Stimulated activated CD4-positive, alpha-beta T cell treated with anti-CD3 and anti-CD28 coated beads, Interleukin-1b, Interleukin-23, amount 100 ng/mL, for 48 hours (primary cell): ENCODE results near the gene PCDHGA1.
"Not testable (repeated sequence)": the region's sequence is repeated elsewhere in the genome, so short reads cannot be mapped to it uniquely, and the experiment has no call there.

Source experiments
- DNase-seq: peaks from one replicate; pipeline ENCODE4 v3.0.0-alpha.2; 2020

PCDHGA1 gene

DNA sequence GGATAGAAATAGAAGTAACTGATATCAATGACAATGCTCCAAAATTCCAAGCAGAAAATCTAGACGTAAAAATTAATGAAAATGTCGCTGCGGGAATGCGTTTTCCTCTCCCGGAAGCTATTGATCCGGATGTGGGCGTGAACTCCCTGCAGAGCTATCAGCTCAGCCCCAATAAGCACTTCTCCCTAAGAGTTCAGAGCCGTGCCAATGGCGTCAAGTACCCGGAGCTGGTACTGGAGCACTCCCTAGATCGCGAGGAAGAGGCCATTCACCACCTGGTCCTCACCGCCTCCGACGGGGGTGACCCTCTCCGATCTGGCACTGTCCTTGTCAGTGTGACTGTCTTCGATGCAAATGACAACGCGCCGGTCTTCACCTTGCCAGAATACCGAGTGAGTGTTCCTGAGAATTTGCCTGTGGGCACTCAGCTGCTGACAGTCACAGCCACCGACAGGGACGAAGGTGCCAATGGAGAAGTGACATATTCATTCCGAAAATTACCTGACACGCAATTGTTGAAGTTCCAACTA lies 83.3 kb downstream of the PCDHGA1 start:
- no peak for DNase-seq

DNA sequence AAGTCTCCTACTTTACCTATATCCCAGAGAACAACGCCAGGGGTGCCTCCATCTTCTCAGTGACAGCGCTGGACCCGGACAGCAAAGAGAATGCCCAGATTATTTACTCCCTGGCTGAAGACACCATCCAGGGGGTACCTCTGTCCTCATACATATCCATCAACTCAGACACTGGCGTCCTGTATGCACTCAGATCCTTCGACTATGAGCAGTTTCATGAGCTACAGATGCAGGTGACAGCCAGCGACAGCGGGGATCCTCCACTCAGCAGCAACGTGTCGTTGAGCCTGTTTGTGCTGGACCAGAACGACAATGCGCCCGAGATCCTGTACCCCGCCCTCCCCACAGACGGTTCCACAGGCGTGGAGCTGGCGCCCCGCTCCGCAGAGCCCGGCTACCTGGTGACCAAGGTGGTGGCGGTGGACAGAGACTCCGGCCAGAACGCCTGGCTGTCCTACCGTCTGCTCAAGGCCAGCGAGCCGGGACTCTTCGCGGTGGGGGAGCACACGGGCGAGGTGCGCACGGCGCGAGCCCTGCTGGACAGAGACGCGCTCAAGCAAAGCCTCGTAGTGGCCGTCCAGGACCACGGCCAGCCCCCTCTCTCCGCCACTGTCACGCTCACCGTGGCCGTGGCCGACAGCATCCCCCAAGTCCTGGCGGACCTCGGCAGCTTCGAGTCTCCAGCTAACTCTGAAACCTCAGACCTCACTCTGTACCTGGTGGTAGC lies 84.4 kb downstream of the PCDHGA1 start:
- DNase-seq = not testable (repeated sequence)

DNA sequence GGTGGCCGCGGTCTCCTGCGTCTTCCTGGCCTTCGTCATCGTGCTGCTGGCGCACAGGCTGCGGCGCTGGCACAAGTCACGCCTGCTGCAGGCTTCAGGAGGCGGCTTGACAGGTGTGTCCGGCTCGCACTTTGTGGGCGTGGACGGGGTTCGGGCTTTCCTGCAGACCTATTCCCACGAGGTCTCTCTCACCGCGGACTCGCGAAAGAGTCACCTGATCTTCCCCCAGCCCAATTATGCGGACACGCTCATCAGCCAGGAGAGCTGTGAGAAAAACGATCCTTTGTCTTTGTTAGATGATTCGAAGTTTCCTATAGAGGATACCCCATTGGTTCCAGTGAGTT lies 84.9 kb downstream of the PCDHGA1 start:
- DNase-seq = not testable (repeated sequence)

DNA sequence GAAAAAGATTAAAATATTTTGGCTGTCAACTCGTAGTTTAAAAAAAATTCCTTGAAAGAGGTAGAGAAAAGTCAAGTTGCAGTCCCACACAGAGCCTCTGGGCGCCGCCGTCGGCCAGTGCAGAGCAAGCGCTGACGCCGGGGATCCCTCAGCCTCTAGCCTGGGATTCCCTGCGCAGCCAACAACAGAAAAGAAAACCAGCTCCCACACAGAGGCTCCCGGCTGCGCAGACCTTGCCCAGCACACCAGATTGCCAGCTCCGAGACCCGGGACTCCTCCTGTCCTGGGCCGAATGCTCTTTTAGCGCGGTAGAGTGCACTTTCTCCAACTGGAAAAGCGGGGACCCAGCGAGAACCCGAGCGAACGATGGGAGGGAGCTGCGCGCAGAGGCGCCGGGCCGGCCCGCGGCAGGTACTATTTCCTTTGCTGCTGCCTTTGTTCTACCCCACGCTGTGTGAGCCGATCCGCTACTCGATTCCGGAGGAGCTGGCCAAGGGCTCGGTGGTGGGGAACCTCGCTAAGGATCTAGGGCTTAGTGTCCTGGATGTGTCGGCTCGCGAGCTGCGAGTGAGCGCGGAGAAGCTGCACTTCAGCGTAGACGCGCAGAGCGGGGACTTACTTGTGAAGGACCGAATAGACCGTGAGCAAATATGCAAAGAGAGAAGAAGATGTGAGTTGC lies 87.3 kb downstream of the PCDHGA1 start, which contains the start of gene PCDHGB7:
Gene PCDHGB7 (plus strand): TSS at position 184 of the 679 bp plus-strand sequence. CDS start 183 bp downstream, at position 367.
- peak; percentile 66 for DNase-seq

DNA sequence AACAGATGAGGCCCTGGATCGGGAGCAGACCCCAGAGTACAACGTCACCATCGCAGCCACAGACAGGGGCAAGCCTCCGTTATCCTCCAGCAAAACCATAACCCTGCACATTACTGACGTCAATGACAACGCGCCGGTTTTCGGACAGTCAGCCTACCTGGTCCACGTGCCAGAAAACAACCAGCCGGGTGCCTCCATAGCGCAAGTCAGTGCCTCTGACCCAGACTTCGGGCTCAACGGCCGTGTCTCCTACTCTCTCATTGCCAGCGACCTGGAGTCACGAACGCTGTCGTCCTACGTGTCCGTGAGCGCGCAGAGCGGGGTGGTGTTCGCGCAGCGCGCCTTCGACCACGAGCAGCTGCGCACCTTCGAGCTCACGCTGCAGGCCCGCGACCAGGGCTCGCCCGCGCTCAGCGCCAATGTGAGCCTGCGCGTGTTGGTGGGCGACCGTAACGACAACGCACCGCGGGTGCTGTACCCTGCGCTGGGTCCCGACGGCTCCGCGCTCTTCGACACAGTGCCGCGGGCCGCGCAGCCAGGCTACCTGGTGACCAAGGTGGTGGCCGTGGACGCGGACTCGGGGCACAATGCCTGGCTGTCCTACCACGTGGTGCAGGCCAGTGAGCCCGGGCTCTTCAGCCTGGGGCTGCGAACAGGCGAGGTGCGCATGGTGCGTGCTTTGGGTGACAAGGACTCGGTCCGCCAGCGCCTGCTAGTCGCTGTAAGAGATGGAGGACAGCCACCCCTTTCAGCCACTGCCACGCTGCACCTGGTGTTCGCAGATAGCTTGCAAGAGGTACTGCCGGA lies 89.0 kb downstream of the PCDHGA1 start:
- DNase-seq = no peak

DNA sequence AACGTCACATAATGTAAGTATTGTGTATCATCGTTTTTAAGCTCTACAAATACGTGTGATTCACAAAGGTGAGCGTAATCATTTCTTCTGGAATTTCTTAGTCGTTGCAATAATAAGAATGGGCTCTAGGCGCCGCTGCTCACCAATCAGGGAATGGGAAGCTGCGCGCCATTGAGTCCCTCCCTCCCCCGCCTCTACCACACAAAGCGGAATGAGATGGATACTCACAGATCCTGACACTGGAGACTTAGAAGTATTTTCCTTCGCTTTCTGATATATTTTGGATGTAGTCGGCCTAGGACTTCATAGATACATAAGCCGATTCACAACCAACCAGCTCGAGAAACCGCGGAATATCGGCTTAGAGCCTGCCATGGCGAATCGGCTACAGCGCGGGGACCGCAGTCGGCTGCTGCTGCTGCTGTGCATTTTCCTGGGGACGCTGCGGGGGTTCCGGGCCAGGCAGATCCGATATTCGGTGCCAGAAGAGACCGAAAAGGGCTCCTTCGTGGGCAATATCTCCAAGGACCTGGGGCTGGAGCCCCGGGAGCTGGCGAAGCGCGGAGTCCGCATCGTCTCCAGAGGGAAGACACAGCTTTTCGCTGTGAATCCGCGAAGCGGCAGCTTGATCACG lies 90.7 kb downstream of the PCDHGA1 start, which contains the start of gene PCDHGA11:
Gene PCDHGA11 (plus strand): TSS at position 197 of the 634 bp plus-strand sequence. CDS start 177 bp downstream, at position 374.
- peak; percentile 53 for DNase-seq

DNA sequence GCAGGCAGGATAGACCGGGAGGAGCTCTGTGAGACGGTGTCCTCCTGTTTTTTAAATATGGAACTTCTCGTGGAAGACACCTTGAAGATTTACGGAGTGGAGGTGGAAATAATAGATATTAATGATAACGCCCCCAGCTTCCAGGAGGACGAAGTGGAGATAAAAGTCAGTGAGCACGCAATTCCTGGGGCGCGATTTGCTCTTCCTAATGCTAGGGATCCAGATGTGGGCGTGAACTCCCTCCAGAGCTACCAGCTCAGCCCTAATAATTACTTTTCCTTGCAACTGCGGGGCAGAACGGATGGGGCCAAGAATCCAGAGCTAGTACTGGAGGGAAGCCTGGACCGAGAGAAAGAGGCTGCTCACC lies 91.2 kb downstream of the PCDHGA1 start:
- no peak for DNase-seq

DNA sequence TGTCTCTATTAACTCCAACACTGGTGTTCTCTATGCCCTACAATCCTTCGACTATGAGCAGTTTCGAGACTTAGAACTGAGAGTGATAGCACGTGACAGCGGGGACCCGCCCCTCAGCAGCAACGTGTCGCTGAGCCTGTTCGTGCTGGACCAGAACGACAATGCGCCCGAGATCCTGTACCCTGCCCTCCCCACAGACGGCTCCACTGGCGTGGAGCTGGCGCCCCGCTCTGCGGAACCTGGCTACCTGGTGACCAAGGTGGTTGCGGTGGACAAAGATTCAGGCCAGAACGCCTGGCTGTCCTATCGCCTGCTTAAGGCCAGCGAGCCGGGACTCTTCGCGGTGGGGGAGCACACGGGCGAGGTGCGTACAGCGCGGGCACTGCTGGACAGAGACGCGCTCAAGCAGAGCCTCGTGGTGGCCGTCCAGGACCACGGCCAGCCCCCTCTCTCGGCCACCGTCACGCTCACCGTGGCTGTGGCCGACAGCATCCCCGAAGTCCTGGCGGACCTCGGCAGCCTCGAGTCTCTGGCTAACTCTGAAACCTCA lies 92.5 kb downstream of the PCDHGA1 start:
- no peak for DNase-seq

DNA sequence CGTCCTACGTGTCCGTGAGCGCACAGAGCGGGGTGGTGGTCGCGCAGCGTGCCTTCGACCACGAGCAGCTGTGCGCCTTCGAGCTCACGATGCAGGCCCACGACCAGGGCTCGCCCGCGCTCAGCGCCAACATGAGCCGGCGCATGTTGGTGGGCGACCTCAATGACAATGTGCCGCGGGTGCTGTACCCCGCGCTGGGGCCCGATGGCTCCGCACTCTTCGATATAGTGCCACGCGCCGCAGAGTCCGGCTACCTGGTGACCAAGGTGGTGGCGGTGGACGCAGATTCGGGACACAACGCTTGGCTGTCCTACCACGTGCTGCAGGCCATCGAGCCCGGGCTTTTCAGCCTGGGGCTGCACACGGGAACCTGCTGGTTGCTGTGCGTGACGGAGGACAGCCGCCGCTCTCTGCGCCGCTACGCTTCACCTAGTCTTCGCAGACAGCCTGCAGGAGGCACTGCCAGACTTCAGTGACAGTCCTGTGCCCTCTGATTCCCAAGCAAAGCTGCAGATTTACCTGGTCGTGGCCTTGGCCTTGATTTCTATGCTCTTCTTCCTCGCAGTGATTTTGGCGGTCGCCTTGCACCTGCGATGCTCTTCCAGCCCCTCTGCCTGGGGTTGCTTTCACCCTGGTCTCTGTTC lies 97.6 kb downstream of the PCDHGA1 start:
- no peak for DNase-seq

DNA sequence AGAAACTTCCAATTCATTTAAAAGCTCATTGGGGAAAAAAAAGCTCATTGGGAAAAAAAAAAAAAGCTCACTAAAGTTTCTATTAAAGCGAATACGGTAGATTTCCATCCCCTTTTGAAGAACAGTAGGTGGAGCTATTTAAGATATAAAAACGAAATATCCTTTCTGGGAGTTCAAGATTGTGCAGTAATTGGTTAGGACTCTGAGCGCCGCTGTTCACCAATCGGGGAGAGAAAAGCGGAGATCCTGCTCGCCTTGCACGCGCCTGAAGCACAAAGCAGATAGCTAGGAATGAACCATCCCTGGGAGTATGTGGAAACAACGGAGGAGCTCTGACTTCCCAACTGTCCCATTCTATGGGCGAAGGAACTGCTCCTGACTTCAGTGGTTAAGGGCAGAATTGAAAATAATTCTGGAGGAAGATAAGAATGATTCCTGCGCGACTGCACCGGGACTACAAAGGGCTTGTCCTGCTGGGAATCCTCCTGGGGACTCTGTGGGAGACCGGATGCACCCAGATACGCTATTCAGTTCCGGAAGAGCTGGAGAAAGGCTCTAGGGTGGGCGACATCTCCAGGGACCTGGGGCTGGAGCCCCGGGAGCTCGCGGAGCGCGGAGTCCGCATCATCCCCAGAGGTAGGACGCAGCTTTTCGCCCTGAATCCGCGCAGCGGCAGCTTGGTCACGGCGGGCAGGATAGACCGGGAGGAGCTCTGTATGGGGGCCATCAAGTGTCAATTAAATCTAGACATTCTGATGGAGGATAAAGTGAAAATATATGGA lies 100.2 kb downstream of the PCDHGA1 start, which contains the start of gene PCDHGA12:
Gene PCDHGA12 (plus strand): TSS at position 176 of the 782 bp plus-strand sequence. CDS start 253 bp downstream, at position 429.
- DNase-seq = peak; percentile 43

DNA sequence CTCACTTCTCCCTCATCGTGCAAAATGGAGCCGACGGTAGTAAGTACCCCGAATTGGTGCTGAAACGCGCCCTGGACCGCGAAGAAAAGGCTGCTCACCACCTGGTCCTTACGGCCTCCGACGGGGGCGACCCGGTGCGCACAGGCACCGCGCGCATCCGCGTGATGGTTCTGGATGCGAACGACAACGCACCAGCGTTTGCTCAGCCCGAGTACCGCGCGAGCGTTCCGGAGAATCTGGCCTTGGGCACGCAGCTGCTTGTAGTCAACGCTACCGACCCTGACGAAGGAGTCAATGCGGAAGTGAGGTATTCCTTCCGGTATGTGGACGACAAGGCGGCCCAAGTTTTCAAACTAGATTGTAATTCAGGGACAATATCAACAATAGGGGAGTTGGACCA lies 101.0 kb downstream of the PCDHGA1 start:
- DNase-seq = no peak

DNA sequence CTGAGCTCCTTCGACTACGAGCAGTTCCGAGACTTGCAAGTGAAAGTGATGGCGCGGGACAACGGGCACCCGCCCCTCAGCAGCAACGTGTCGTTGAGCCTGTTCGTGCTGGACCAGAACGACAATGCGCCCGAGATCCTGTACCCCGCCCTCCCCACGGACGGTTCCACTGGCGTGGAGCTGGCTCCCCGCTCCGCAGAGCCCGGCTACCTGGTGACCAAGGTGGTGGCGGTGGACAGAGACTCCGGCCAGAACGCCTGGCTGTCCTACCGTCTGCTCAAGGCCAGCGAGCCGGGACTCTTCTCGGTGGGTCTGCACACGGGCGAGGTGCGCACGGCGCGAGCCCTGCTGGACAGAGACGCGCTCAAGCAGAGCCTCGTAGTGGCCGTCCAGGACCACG lies 102.0 kb downstream of the PCDHGA1 start:
- not testable (repeated sequence) for DNase-seq

DNA sequence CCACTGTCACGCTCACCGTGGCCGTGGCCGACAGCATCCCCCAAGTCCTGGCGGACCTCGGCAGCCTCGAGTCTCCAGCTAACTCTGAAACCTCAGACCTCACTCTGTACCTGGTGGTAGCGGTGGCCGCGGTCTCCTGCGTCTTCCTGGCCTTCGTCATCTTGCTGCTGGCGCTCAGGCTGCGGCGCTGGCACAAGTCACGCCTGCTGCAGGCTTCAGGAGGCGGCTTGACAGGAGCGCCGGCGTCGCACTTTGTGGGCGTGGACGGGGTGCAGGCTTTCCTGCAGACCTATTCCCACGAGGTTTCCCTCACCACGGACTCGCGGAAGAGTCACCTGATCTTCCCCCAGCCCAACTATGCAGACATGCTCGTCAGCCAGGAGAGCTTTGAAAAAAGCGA lies 102.4 kb downstream of the PCDHGA1 start:
- not testable (repeated sequence) for DNase-seq

DNA sequence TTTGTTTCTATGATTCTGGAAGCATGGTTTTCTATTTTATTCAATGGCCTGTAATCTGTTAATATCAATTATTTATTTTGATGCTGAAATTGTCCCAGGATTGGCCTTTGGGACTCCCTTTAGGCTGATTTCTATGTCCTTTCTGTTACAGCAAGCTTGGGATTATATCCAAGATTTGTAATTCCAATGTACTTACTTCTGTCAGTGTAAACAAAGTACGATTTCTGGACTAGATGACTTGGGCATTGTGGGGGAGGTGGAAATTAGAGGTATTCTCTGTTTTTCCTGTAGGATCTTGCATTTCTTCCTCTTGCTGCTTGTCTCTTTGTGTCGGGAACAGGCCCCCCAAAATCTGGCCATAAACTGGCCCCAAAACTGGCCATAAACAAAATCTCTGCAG lies 103.7 kb downstream of the PCDHGA1 start:
- no peak for DNase-seq

DNA sequence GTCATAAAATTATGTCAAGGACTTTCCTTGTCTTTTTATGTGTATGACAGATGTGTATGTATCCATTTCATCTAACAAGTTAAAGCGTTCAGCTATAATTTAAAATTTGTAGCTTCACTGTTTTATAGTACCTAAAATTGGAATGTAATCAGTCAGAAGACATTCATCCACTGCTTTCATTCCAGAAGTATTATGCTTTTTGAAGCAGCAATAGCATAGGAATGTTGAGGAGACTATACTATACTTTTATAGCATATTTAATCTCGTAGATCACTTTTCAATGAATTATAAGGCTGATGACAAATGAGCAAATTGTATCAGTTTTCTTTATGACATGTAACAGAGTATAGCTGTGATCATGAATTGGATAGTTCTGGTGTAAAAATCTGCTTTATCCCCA lies 106.9 kb downstream of the PCDHGA1 start:
- DNase-seq = no peak

DNA sequence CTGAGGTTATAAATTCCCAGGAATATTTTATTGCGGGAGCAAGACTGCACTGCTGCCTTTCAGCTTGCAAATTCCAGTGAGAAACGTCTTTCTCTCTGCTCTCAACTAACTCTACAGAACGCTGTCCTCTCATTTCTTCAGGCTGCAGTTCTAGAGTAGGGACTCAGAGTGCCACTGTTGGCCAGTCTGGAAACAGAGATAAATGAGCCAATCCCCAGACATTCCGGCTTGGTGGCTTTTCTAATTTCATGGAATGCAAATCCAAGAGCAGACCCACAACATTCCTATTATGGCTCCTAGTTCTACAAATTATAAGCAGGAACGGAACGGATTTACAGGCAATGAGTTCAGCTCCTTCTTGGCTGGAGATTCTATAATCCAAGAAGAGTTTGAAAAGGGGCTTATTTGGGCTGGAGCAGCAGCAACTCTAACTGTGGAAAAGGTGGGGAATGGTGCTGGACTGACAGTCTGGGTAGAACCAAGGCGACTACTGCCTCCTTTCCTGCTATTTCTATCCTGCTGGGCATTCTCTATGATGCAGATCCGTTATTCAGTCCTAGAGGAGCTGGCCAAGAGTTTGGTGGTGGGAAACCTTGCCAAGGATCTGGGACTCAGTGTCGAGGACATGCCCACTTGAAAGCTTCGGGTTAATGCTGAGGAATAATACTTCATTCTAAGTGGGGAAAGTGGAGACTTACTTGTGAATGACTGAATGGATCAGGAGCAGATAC lies 109.3 kb downstream of the PCDHGA1 start:
- no peak for DNase-seq

DNA sequence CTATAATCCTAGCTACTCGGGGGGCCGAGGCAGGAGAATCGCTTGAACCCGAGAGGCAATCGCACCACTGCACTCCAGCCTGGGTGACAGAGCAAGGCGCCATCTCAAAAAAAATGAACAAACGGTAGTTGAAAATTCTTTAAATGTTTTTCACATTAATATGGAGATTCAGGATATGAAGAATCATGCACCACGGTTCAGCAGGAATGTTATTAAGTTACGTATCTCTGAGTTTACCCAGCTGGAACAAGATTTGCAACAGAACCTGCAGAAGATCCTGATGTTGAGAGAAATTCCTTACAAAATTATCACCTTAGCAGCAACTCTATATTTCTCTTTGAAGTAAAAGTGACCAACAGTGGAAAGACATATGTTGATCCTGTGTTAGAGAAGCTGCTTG lies 110.0 kb downstream of the PCDHGA1 start:
- no peak for DNase-seq

DNA sequence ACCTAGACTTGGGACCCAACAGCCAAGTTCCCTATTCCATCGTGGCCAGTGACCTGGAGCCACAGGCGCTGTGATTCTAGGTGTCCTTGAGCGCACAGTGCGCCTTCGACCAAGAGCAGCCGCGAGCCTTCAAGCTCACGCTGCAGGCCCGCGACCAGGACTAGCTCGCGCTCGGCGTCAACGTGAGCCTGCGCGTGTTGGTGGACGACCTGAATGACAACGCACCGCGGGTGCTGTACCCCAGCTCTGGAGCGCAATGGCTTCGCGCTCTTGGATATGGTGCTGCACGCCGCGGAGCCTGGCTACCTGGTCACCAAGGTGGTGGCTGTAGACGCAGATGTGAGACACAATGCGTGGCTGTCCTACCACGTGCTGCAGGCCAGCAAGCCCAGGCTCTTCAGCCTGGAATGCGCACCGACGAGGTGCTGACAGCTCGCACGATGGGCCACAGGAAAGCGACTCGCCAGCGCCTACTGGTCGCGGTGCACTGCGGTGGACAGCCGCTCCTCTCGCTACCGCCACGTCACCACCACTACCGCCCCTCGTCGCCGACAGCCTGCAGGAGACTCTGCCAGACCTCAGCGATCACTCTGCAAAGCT lies 111.4 kb downstream of the PCDHGA1 start:
- no peak for DNase-seq

DNA sequence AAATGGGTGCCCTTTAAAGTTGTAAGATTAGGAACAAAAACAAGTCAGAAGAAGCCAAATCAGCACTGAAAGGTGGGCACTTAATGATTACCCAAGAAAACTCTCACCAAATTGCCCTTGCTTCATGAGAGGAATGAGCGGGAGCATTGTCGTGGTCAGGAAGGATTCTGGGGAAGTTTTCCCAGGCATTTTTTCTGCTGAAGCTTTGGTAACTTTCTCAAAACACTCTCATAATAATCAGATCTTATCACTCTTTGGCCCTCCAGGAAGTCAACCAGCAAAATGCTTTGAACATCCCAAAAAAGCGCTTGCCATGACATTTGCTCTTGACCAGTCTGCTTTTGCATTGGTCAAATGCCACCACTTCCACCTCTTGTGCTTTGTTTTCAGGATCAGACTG lies 135.0 kb downstream of the PCDHGA1 start:
- DNase-seq = no peak

DNA sequence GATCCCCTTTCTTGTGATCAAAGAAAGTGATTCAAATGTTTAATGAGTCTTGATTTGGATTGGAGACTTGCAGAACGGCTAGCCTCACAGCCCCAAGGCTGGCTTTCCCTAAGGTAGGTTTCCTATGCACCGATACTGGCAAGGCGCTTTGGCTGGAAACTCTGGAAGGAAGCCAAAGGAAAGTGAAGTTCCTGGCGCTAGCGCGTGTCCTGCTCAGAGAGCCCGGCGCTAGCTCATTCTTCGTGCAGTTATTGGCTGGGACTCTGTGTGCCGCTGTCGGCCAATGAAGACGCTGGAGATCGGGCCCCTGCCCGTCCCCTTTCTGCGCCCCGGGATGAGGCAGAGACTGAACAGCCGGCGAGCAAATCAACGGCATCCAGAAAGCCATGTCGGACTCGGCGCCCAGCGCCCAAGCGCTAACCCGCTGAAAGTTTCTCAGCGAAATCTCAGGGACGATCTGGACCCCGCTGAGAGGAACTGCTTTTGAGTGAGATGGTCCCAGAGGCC lies 145.4 kb downstream of the PCDHGA1 start, which contains the start of gene PCDHGC3:
Gene PCDHGC3 (plus strand): TSS at position 342 of the 507 bp plus-strand sequence. CDS start 151 bp downstream, at position 493.
- peak; percentile 62 for DNase-seq
